WERI-Rb-1 (cell line): Measurements from ENCODE around the gene TLL2.
A peak's percentile ranks its signal among the peaks of the same experiment; 100 is the strongest.

ENCODE experiments used
- DNase-seq: peaks from one replicate; pipeline ENCODE4 v3.0.0-alpha.2; 2020
- H3K27ac ChIP-seq: fragments of 250-450 bp; sonication (Bioruptor Pico); 2 replicates; pipeline ENCODE4 v1.5.1; 2020; ENCODE audit warnings: mild to moderate bottlenecking, moderate library complexity
- H3K27me3 ChIP-seq: fragments of 250-450 bp; sonication (Bioruptor Pico); 2 replicates; pipeline ENCODE4 v1.5.1; 2021; ENCODE audit warnings: mild to moderate bottlenecking, low read depth, moderate library complexity; ENCODE audit not compliant: insufficient read depth, severe bottlenecking
- H3K36me3 ChIP-seq: fragments of 250-450 bp; sonication (Bioruptor Pico); 2 replicates; pipeline ENCODE4 v1.5.1; 2020; ENCODE audit warnings: mild to moderate bottlenecking, moderate library complexity
- H3K4me3 ChIP-seq: 2 replicates; pipeline ENCODE4 v1.5.1; 2011; ENCODE audit warnings: low read depth, mild to moderate bottlenecking, control low read depth, low read length
- H3K9me3 ChIP-seq: fragments of 250-450 bp; sonication (Bioruptor Pico); 2 replicates; pipeline ENCODE4 v1.5.1; 2021; ENCODE audit warnings: mild to moderate bottlenecking, moderate library complexity; ENCODE audit not compliant: severe bottlenecking
- CTCF ChIP-seq: IDR thresholded peaks from 2 replicates; pipeline ENCODE4 v1.5.1; 2011; ENCODE audit warnings: low read depth, mild to moderate bottlenecking, control low read depth, inconsistent platforms, low read length

Gene TLL2

GRCh38 chr10:96482815-96483588 lies 30.7 kb downstream of the TLL2 start:
- H3K27me3 ChIP-seq: no peaks in the 10 kb centered on the region
- no peak for DNase-seq
- no peak overlapping the region for H3K4me3 ChIP-seq
- H3K27ac ChIP-seq: no peak overlapping the region
- no peak for TF ChIP-seq CTCF
- H3K36me3 ChIP-seq: no peaks in the 10 kb centered on the region
- no peaks in the 10 kb centered on the region for H3K9me3 ChIP-seq

GRCh38 chr10:96478355-96478754 lies 35.4 kb downstream of the TLL2 start:
- Histone ChIP-seq H3K4me3 (no peak overlapping the region), H3K9me3 (peaks cover 8% of the 10 kb centered on the region), H3K36me3 (no peaks in the 10 kb centered on the region), H3K27me3 (no peaks in the 10 kb centered on the region), H3K27ac (no peak overlapping the region)
- no peak for DNase-seq
- TF ChIP-seq CTCF: no peak

GRCh38 chr10:96473866-96474265 lies 39.9 kb downstream of the TLL2 start:
- Histone ChIP-seq H3K36me3 (no peaks in the 10 kb centered on the region), H3K27ac (peak overlapping the region; percentile 72), H3K27me3 (no peaks in the 10 kb centered on the region), H3K9me3 (peaks cover 8% of the 10 kb centered on the region), H3K4me3 (peak overlapping the region; percentile 48)
- DNase-seq: peak; percentile 76
- no peak for TF ChIP-seq CTCF

- no peaks in the 10 kb centered on the region for H3K36me3 ChIP-seq
- H3K9me3 ChIP-seq: peaks cover 8% of the 10 kb centered on the region
- no peaks in the 10 kb centered on the region for H3K27me3 ChIP-seq
- peak; percentile 89 for TF ChIP-seq CTCF
- H3K27ac ChIP-seq: no peak overlapping the region
- DNase-seq: peak; percentile 83
- no peak overlapping the region for H3K4me3 ChIP-seq
These were observed 43.5 kb downstream of the TLL2 start for GRCh38 chr10:96470116-96470743.

- Histone ChIP-seq H3K4me3 (no peak overlapping the region), H3K9me3 (no peaks in the 10 kb centered on the region), H3K27ac (no peak overlapping the region), H3K27me3 (no peaks in the 10 kb centered on the region), H3K36me3 (no peaks in the 10 kb centered on the region)
- DNase-seq: no peak
- no peak for TF ChIP-seq CTCF
These were observed 44.9 kb downstream of the TLL2 start for GRCh38 chr10:96468845-96469244.

GRCh38 chr10:96465599-96465998 lies 48.1 kb downstream of the TLL2 start:
- H3K27me3 ChIP-seq: no peaks in the 10 kb centered on the region
- no peak for DNase-seq
- H3K36me3 ChIP-seq: no peaks in the 10 kb centered on the region
- no peak for TF ChIP-seq CTCF
- H3K27ac ChIP-seq: no peak overlapping the region
- no peaks in the 10 kb centered on the region for H3K9me3 ChIP-seq
- H3K4me3 ChIP-seq: no peak overlapping the region
